Activated CD4-positive, CD25-positive, alpha-beta regulatory T cell (primary cell): ENCODE results near the gene TCF7.

ENCODE experiments used
- DNase-seq, 4 experiments: peaks; one replicate each; lab custom pipeline; 2025; lab: John Stamatoyannopoulos, UW

TCF7 gene

GRCh38 chr5:134090522-134090921, 24.0 kb upstream of the TCF7 start:
- peak in 2 of 4 experiments; percentile 58 to 67 for DNase-seq

DNA sequence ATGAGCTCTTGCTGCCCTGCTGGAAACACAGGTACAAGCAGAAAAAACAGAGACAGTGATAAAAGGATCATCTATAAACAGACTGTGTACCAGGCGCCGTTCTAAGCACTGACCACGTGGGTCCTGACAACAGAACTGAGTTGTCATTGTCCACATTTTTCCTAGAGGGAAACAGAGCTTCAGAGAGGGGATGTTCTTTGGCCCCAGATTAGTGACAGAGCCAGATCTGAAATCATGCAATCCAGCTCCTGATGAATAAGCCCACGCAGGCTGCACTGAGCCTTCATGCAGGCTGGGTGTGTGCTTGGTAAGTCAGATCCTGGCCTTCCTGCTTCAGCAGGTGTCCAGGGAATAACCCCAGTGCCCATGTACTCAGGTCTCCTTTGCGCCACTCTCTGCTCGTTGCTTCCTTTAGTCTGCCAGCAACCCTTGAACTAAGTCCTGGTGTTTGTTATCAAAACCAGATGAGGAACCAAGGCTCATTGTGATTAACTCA, 22.8 kb upstream of the TCF7 start:
- no peak for DNase-seq

DNA sequence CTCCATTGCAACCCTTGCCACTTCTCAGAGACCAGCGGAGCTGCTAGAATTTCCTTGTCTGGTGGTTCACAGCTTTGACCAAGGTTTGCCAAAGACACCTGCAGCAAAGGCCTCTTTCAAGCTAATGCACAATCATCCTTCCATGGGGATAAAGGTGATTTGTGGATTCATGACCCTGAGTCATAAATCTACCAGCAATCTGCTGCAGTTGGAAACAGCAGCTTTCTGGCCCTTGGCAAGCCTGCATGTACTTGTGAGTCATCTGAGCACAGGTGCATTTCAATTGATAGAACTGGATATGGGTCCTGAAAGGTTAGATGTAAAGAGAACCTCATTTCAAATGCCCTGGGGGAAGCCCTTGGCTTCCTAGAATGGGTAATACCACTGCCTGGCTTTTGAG, 21.6 kb upstream of the TCF7 start:
- no peak for DNase-seq

DNA sequence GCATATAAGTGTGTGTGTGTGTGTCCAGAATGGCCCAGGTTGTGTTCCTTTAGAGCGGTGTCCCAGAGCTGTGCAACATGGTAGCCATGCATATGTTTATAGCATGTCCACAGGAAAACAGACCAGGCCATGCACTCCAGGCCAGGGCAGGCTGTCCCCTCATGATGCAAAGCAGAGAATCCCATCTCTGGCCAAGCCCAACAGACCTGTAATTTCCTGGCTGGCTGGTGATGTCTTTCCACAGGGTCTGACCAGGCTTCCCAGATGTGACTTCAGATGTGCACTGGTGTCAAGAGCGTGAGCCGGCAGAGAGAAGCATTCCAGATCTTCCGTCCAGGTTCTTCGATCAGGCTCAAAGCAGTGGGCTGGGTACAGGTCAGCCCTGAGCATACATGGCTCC, 21.1 kb upstream of the TCF7 start:
- DNase-seq = no peak

GRCh38 chr5:134095293-134095692, 19.2 kb upstream of the TCF7 start:
- DNase-seq = no peak

DNA sequence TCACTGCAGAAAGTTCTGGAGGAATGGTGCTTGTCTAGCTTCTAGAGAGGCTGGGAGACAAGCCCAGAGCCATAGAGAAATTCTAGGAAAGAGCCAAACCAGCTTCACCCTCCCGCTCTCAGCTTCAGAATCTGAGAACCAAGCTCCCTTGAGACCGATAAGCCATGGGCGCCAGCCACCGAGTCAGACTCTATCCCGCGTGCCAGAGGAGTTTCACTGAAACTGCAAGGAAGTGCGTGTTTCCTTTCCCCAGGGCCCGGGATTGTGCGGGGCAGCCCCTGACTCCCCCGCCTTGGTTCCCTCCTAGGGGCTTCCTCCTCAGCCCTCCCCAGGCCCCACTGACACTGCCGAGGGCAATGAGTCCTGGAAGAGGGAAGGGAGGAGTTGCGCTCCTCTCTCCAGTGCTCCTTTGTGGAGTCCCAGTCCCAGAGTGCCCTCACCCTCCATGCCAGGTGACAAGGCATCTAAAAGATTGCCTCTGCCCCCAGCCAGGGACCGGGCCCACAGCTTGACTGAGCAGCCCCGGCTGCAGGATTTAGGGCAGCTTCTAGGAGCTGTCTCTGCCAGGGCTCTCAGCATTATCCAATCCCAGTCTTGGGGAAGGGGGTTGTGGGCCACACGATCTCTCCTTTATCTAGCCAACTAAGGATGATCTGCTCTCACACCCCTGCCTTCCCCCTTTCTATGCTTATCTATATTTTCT, 18.4 kb upstream of the TCF7 start:
- no peak for DNase-seq

DNA sequence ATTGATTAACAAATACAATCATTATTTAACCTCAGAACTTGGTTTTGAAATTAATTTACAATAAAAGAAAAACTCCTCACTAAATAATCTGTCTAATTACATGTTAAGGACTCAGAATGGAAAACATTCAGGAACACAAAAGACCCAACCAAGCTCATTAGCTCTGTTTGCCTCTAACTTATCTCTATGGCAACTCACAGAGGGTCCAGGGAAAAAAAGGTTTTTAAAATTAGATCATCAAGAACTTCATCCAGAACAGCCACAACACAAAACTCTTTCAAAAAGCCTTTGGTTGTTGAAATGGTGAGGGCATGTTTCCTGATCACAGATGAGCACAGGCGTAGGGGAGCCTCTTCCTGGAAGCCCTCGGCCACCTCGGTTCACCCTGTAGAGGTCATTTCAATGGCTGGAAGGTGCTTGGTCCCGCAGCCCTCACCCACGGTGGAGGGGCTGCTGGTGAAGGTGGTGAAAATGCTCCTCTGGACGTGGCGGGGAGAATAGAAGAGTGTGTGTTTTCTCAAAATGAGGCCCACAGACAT, 17.2 kb upstream of the TCF7 start:
- DNase-seq = no peak

- DNase-seq = no peak
Measured at GRCh38 chr5:134098690-134099089, 15.8 kb upstream of the TCF7 start.

- DNase-seq = no peak
Measured at GRCh38 chr5:134099288-134099872, 15.1 kb upstream of the TCF7 start.

- DNase-seq = no peak
Measured at GRCh38 chr5:134099939-134100282, 14.6 kb upstream of the TCF7 start.

DNA sequence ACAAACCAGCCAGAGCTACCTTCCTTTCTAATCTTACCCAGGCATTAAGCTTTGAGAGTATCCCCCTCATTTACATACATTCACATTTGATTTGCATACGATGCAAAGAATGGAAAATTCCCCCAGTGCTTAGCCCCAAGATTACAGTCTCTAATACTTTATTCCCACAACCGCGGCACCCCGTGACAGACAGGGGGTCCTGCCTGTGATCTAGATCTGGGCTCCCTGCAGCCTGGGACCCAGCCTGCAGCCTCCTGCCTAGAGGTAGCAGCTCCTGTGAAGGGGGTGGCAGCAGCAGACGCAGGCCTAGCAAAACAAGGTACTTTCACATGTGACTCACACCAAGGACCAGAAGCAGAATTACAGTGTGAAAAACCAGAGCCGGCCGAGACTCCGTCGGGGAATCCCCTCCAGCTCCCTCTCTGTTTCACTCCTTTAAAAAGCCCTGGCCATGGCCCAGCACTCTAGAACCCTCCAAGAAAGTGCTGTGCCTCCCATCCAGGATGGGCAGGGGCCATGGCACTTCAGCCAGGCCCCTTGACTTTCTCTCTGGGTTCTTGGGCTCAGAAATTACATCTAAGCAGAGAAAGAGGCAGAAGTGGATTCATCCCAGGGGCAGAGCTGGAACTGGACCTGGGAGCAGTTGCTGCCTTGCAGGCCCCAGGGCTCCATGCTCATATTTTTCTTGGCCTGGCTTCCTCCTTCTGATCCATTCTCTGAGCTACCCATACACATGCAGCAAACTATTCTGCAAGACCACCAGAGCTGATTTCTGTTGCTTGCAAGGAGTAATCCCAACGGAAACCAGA, 14.0 kb upstream of the TCF7 start:
- peak; percentile 52 to 62 (median 54) for DNase-seq

DNA sequence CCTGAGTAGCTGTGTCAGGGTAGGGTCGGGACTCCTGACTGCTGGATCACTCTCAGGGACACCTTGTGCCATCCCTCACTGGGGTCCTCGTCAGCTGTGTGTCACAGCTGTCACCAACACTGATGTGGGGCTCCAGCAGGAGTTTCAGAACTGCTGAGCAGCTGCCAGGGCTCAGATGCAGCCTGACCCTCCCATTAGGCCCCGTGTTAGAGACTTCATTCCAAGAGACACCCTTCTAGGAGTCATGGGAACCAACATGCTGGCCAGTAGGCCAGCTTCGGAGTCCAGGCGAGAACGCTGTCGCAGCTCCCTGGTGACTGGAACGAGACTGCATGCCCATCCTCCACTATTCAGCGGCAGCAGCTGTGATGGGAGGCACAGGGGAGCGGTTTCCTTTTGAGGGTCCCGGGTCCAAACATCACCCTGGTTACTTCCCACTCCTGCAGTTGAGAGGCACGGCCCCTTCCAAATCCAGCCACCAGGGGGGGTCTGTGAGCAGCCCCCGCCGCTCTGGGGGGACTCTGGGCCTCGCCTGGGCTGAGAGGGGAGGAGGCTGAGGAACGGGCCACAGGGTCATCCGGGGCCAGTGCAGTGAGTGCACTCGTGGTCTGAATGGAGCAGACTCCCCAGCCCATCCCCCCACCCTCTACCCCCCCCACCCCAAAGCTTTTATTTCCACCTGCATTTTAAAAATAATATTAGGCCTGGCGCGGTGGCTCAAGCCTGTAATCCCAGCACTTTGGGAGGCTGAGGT, 12.6 kb upstream of the TCF7 start:
- peak; percentile 56 to 63 (median 60) for DNase-seq

DNA sequence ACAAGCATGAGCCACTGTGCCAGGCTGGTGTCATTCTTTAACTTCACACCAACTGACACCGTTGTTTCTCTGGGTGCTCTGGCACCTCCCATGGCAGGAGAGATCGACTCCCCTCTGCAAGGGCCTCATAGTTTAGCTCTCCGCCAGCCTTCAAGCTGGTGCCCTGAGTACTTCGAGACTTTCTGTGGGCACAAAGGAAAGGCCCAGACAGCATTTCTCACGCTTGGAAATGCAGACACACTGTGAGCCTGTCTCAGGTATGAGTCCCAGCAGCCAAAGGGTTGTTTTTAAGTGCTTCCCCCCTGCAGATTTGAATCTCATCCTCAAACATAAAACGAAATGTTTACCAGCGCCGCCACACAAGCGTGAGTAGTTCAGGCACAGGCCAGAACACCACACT, 11.1 kb upstream of the TCF7 start:
- no peak for DNase-seq

GRCh38 chr5:134103998-134104654, 10.4 kb upstream of the TCF7 start:
- DNase-seq = no peak

DNA sequence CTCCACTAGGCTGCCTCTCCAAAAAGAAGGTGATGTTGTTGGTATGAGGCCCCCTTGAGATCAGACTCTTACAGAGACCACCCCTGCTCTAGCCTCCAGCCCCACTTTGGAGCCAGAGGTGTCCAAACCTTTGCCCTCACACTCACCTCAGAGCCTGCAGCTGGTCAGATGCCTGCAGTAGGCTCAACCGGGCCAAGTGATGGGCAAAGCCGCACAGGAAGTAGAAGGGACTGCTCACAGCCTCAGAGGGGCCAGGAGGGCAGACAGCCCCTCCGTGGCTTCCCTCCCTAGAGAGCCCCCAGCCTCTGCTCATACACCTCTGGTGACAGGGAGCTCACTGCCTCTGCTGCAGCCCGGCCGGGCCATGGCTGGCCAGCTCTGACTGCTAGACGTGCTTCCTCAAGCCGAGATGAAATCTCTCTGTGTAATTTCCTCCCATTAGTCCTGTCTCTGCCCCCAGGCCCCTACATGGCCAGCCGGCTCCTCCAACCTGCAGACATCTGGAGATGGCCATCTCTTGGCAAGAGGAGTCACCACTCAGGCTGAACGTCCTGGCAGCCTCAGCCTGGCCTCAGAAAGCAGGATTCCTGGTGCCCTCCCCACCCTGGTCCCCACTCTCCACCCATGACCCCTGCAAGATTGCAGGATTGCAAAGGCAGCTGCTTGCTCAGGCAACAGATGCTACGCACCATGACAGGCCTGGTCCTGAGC, 7.3 kb upstream of the TCF7 start:
- DNase-seq = no peak

- no peak for DNase-seq
Measured at GRCh38 chr5:134107779-134108178, 6.7 kb upstream of the TCF7 start.

GRCh38 chr5:134110382-134110781, 4.1 kb upstream of the TCF7 start:
- DNase-seq = no peak

- no peak for DNase-seq
Measured at GRCh38 chr5:134111741-134112647, 2.5 kb upstream of the TCF7 start.

GRCh38 chr5:134112726-134113362, 1.6 kb upstream of the TCF7 start:
- DNase-seq = no peak
